ENCODE data around the gene B4GALT1. TPM values are rescaled to one million over a fixed set of nuclear protein-coding genes. Genes with fewer than 3 reads are reported as not detected.

B4GALT1 gene
- total RNA-seq, 4 donors from 2014 or later, result 40.9 to 59.6 (median 46.3) TPM

DNA sequence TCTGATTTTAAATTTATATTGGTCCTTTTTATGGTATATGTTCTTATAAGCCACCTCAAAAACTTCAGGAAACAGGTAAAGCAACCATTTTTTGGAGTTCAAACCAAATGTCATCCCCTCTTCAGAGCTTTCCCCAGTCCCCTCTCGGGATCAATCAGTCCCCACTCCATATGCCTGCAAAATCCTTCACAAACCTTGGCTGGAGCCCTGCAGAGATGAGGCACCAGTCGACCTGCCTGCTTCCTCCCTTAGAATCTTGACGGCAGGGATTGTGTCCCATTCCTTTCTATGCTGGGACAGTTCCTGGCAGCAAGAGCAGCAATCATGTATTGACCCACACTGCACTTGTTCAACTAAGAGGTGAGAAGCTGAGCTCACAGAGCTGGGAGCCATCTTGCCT is 22.6 kb downstream of the B4GALT1 start:
- intact Hi-C loops (cut with DNase I; ENCODE audit: low total_unique reads), result no loop called here
- DNase-seq (ENCODE audit: low spot score in 2 of 2), result peak in 1 of 2 donors; percentile 59

DNA sequence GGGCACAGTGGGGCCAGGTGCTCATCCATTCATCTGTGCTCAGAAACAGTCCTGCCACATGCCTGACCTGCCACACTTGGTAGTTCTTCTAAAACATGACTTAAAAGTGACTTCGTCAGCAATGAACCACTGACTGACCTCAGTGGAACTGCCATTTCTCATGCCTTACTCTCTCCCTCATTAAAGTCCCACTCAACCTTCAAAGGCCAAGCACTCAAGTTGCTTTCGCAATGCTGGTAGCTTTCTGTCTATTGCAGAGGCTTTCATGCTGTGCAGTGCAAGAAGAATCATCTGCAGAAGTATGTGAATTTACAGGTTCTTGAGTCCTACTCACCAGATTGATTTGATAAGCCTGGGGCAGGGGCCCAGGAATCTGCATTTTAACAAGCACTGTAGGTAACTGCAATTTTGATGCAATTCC is 23.9 kb downstream of the B4GALT1 start:
- TF ChIP-seq, protein P1, sequence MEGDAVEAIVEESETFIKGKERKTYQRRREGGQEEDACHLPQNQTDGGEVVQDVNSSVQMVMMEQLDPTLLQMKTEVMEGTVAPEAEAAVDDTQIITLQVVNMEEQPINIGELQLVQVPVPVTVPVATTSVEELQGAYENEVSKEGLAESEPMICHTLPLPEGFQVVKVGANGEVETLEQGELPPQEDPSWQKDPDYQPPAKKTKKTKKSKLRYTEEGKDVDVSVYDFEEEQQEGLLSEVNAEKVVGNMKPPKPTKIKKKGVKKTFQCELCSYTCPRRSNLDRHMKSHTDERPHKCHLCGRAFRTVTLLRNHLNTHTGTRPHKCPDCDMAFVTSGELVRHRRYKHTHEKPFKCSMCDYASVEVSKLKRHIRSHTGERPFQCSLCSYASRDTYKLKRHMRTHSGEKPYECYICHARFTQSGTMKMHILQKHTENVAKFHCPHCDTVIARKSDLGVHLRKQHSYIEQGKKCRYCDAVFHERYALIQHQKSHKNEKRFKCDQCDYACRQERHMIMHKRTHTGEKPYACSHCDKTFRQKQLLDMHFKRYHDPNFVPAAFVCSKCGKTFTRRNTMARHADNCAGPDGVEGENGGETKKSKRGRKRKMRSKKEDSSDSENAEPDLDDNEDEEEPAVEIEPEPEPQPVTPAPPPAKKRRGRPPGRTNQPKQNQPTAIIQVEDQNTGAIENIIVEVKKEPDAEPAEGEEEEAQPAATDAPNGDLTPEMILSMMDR (IDR thresholded peaks at IDR 0.05), result no peak
- no peak for TF ChIP-seq POLR2A (IDR thresholded peaks at IDR 0.05)
- intact Hi-C loops (cut with DNase I; ENCODE audit: low total_unique reads), result no loop called here
- no peak overlapping the region for H3K4me3 ChIP-seq (ENCODE audit: low read depth, poor library complexity, severe bottlenecking)
- 91 to 96% methylated on average over 2 of the region's 2 CpGs for WGBS, 2 donors
- peak in 1 of 2 donors; percentile 25 for DNase-seq (ENCODE audit: low spot score in 2 of 2)

More for the DNA sequence above, 22.6 kb downstream of the B4GALT1 start:
- TF ChIP-seq, protein P1 (IDR thresholded peaks at IDR 0.05), result no peak
- no peak for TF ChIP-seq POLR2A (IDR thresholded peaks at IDR 0.05)
- no peak overlapping the region for H3K4me3 ChIP-seq (ENCODE audit: low read depth, poor library complexity, severe bottlenecking)
- WGBS, 2 donors, result 88 to 93% methylated on average over 3 of the region's 3 CpGs

DNA sequence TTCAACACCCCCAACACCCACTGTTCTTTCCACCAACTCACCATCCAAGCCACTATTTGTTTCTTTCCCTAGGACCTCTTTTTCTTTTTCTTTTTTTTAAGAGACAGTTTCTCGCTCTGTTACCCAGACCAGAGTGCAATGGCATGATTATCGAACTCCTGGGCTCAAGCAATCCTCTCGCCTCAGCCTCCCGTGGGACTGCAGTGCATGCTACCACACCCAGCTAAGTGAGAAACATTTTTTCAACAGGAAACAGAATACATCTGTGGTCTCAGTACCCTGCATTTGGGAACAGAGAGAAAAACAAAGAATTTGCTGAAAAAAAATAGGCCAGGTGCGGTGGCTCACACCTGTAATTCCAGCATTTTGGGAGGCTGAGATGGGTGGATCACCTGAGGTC is 24.6 kb downstream of the B4GALT1 start:
- DNase-seq (ENCODE audit: low spot score in 2 of 2), result peak in 1 of 2 donors; percentile 43
- TF ChIP-seq, protein P1 (IDR thresholded peaks at IDR 0.05), result no peak
- no peak for TF ChIP-seq POLR2A (IDR thresholded peaks at IDR 0.05)
- no peak overlapping the region for H3K4me3 ChIP-seq (ENCODE audit: low read depth, poor library complexity, severe bottlenecking)
- 46 to 73% methylated on average over 5 of the region's 5 CpGs for WGBS, 2 donors
- intact Hi-C loops (cut with DNase I; ENCODE audit: low total_unique reads), result no loop called here

DNA sequence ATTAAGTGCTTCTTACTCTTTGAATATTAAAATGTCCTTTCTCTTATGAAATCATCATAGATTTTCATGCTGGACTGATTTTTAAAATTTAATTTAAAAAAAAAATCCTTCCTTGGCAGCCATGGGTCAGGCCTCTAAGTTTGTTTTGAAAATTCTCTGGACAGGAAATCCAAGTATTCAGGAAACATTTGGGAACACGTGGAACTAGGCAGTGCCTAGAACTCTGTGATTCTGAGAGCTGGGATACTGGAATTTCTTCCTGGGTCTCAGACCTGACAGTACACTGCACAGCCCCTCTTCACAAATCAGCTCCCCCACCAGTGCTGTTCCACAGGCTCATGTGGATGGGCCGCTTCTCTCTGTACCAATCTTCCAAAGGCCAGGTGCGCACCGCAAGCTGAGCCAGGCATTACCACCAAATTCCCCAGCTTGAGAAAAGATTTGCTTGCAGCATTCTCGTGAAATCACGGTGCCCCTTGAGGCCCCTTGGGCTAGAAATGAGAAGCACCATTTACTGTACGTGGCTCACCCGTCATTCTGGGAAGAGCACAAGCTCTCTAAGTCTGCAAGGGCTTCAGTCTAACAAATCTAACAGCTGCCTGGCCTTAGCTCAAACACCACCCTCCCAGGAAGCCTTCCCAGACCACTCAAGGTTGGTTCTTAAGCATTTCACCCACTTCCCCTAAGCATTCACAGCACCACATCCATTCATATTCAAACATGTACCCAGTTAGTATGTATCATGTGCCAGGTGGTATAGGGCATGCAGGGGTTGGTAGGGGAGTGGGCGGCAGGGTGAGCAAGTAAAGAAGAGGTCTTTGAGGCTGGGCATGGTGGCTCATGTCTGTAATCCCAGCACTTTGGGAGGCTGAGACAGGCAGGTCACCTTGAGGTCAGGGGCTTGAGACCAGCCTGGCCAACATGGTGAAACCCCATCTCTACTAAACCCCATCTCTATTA is 26.5 kb downstream of the B4GALT1 start:
- no peak overlapping the region for H3K4me3 ChIP-seq (ENCODE audit: low read depth, poor library complexity, severe bottlenecking)
- intact Hi-C loops (cut with DNase I; ENCODE audit: low total_unique reads), result no loop called here
- DNase-seq (ENCODE audit: low spot score in 2 of 2), result peak in 1 of 2 donors; percentile 82
- 68 to 73% methylated on average over 9 of the region's 9 CpGs for WGBS, 2 donors
- TF ChIP-seq, protein P1 (IDR thresholded peaks at IDR 0.05), result no peak
- no peak for TF ChIP-seq POLR2A (IDR thresholded peaks at IDR 0.05)

DNA sequence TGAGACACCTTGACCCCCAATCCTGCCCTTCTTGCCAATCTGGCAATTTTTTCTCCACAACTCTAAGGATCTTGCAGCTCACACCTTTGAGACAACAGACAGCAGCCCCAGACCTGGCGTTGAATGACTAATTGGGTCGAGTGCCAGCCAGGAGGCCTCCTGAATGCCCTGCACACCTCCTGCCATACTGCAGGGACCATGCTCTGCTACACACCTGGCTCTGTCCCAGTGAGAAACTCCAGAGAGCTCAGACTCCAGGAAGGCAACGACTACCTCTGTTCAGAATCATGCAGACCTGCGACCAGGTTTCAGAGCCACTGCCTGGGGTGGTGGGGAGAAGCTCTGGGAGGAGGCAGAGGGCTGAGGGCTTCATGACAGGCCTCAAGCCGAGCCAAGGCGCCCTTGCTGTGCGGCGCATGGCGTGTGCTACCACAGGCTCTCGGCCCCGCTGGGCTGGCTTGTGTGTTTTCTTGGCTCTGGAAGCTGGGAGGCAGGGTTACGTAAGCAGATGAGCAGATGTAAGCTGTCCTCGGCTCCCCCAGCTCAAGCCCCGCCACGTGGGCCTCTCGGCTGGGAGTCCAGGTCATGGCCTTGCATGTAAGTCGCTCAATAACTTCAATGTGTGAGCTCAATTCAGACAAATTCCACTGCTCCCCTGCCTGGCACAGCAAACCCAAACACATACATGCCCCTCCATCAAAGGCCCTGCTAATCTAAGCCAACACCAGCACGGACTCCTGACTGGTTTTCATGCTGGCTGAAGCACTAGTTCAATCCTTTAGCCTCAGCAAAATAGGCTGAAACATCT is 27.5 kb downstream of the B4GALT1 start:
- 35 to 40% methylated on average over 6 to 18 of the region's 18 CpGs for WGBS, 2 donors
- intact Hi-C loops (cut with DNase I; ENCODE audit: low total_unique reads), result no loop called here
- no peak overlapping the region for H3K4me3 ChIP-seq (ENCODE audit: low read depth, poor library complexity, severe bottlenecking)
- TF ChIP-seq, protein P1 (IDR thresholded peaks at IDR 0.05), result no peak
- no peak for TF ChIP-seq POLR2A (IDR thresholded peaks at IDR 0.05)
- DNase-seq (ENCODE audit: low spot score in 2 of 2), result peak in 1 of 2 donors; percentile 92

All from lower leg skin (tissue), 4 donors.